HL-60/S4 treated with retinoic acid at 250 ng/mL for 4 days and 3 days (cell line): Measurements from ENCODE around the gene MSX1.

Source experiments
- in situ Hi-C: fragments of 300-500 bp; cut with MboI; formaldehyde crosslinking; loops from 2 replicates; pipeline ENCODE4 v1.7.0; 2022; ENCODE audit warnings: low sequenced_read_pairs

MSX1 gene

DNA sequence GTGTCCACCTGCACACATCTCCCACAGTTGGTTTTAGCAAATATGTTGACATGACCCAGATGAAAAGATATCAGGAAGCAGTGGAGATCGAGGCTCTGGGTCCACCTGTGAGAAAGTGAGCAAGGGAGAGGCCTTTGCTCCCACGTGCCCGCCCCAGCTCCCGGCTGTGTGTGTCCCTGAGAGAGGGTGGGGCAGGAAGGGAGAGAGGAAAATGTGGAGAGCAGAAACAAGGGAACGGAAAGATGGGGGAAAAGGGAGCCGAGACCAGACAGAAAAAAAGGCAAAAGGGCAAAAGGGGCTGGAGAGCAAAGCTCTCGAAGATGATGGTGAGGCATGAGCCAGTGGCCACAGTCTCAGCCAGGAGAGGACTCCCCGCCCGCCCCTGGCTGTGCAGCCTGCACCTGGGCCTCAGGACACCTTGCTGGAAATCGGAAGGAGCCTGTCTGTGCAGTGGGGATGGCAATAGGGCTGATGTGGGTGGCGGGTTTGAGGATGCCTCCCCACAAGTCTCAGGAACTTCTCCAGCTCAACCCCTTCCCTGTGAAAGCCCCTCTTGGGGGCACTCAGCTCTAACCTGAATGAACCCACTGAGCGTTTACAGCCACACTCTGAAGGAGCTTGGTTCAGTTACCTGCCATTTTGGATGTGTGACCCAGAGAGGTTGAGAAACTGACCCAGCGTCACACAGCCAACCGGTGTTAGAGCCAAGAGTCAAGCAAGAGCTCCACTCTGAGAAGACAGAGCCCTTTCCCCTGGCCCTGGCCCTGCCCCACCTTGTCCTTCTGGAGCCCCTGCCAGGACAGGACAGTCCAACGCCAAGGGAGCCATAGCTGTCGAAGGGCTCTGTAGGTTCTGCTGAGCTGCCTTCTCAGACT, 20.3 kb upstream of the MSX1 start:
- in situ Hi-C loops: no loop called here

DNA sequence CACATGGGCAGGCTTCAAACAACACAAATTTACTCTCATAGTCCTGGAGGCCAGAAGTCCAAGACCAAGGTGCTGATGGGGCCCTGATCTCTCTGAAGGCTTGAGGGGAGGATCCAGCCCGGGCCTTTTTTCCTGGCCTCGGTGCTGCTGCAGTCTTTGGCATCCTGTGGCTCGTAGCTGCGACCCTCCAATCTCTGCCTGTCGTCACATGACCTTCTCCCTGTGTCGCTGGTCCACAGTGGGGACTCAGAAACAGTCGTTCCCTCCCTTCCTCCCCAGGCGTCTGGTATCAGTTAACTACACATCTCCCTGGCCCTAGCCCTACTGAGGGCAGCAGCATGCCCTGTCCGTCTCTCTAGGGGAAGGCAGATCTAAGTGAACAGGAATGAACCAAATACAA, 19.1 kb upstream of the MSX1 start:
- in situ Hi-C loops: no loop called here

DNA sequence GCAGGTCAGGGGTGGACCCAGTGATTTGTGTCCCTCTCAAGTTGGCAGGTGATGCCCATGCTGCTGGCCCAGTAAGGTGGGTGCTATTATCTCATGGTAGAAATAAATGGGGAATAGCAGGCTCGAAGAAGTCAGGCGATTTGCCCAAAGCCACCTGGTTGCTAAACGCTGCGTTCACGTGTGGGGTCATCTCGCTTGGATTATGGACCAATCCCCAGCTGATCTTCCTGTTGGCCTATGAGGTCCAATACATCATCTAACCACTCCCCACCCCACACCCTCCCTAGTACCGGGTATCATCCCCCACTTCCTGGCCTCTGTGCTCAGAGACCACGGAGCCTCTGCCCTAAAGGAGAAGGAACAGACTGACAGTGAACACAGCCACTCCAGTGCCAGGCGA, 18.3 kb upstream of the MSX1 start:
- in situ Hi-C loops: no loop called here

DNA sequence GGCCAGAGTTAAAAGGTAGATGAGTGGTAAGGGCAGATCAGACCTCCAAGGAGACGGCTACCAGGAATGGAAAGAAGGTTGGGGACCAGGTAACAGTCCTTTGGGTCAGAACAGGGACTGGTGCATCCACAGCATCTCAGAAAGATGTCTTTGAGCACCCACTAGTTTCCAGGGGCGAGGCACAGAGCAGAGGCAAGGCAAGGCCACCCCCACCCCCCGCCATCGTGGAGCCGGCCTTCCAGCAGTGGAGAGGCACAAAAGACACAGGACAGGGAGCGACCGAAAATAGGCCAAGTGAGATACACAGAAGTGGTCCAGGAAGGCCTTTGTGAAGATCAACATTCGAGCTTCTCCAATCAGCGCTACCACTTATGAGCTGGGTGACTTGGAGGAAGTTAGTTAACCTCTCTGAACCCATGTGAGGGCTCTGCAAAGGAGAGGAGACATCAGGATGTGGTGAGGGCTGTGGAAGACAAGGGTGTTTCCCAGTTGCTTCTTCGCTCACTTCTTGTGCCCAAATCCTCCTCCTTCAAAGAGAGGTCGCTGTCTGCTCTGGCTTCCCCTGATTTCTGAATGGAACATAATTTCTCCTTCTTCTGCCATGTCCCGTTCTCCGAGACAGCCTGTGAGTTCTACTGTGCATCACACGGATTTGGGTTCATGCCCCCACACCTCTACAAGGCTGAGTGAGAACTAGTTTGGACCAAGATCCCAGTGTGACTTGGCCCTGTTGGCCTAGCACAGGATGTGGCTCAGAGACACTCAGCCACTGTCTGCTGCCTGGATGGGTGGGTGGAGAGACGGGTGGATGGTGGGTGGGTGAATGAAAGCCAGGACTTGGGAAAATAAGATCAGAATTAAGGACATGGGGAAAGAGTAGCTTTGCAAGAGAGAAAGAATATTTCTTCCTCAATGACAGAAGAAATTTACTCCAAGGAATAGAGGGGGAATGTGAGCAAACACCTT, 16.7 kb upstream of the MSX1 start:
- in situ Hi-C loops: no loop called here

DNA sequence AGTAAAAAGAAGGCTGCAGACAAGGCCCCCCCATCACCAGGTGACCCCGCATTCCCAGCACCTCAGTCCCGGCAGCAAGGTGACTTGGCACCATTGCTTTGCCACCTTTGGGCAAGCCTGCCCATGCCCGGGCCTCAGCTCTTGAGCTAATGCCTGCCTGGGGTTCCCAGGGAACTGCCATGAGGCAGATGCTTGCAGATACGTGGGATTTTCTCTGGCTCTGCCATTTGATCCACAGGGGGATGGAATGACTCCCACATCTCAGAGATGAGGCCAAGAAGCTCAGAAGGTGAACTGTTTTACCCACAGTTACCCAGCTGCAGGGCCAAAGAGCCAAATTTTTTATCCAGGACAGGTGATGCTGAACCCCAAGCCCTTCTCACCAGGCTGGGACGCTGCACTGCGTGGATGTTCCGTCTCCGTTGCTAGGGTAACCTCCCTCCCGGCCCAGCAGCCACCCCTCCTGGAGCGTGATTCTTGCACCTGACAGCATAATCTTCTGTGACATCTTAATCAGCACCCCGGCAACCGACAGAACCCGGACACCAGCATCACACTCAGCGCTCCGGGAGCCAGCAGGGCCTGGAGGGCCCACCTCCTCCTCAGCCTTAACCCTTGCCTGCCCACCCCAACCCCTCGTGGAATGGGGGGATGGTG, 15.7 kb upstream of the MSX1 start:
- in situ Hi-C loops: no loop called here

DNA sequence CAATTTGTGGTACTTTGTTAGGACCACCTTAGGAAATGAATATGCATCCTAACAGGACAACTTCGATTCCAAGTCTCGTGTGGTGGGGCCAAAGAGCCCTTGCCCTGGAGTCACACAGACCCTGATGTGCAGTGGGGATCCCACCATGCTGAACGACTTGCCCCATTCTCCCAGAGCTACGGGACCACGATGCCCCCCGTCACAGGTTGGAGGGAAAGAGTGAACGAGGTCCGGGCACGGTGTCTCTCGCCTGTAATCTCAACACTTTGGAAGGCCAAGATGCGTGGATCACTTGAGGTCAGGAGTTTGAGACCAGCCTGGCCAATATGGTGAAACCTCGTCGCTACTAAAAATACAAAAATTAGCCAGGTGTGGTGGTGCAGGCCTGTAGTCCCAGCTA, 14.4 kb upstream of the MSX1 start:
- in situ Hi-C loops: no loop called here

GRCh38 chr4:4847011-4847410, 12.5 kb upstream of the MSX1 start:
- in situ Hi-C loops: no loop called here

- in situ Hi-C loops: no loop called here
Observed at GRCh38 chr4:4848540-4848939, 10.9 kb upstream of the MSX1 start.

GRCh38 chr4:4849106-4849505, 10.4 kb upstream of the MSX1 start:
- in situ Hi-C loops: no loop called here

- in situ Hi-C loops: no loop called here
Observed at GRCh38 chr4:4849524-4850193, 9.8 kb upstream of the MSX1 start.

DNA sequence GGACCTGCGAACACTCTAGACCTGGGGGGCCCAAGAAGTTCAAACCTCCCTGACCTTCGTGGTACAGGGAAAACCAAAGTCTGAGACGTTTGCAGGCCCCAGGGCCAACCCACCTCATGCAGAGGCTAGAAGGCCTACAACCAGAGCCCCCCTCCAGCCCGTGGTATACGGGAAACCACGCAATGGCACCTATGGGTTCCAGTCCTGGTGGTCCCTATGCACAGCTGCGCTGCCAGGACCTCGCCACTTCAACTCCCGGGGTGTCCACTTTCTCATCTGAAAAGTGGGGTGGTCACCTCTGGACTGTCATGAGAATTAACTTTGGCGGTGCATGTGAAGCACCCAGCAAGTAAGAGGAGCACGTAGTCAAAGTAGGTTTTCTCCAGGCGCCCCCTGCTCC, 8.4 kb upstream of the MSX1 start:
- in situ Hi-C loops: no loop called here

DNA sequence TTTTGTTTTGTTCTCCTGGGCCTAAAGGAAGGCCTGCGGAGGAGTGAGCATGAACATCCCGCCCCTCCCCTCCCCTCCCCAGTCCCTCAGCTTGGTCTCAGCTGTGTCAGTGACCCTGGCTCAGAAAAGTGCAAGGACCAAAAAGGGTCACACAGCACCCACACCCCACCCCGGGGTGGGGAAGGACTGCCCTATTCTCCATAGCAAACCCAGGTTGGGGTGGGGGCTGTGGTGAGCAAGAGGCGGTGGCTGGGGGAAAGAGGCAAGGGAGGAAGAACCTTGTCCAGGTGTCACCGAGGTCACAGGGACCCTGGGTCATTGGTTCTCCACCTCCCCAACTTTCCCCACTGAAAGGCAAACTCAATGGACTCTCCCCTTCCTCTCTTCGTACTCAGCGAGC, 7.6 kb upstream of the MSX1 start:
- in situ Hi-C loops: no loop called here

DNA sequence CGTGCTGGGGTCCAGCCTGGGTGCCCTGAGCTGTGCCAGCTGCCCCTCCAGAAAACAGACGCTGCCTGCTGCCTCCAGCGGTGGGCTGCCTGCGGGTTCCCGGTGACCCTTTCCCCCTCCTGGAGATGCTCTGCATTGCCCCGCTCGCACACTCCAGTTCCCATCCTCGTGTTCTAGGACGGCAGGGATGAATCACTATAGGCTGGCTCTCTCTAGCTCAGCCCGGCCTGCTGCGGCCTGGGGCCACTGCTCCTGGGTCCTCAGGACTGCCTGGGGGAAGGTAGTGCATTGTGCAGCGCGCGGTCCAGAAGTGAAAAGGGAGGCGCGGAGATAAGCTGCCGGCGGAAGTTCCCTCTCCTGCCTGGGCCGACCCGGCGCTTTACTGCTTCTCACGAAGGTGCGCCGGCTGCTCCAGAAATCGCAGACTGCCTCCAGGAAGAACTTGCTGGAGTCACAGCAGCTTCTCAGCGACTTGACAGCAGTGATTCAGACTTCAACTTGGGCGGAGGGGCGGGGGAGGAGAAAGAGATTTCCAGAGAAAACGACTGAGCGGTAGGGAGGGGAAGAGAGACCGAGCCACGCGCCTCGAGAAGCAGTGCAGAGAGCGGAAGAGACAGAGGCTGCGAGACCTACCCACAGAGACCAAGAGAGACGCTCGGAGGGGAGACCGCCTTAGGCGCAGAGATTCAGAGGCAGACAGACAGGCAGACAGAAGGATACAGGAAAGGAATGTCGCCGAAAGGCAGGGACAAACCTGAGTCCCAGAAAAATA, 6.7 kb upstream of the MSX1 start:
- in situ Hi-C loops: no loop called here

DNA sequence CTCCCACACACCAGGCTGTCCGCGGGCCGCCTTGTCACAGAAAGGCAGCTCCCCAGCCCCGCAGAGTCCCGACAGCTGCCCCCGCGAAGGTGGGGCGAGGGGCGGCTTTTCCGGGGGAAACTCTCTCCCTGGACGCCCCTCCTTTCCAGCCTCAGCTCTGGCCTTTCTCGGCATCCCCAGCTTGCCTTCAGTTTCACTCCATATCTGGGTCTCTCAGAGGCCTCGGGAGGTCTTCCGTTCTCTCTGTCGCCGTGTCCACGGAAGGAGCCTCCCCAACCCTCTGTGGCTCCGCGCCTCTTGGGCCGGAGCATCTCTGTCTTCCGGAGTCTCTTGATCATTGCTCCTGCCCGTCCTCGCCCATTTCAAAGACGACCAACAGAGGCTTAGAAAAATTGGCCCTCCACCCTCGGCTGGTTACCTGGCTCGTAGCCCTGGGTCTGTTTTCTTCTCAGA, 6.1 kb upstream of the MSX1 start:
- in situ Hi-C loops: no loop called here

DNA sequence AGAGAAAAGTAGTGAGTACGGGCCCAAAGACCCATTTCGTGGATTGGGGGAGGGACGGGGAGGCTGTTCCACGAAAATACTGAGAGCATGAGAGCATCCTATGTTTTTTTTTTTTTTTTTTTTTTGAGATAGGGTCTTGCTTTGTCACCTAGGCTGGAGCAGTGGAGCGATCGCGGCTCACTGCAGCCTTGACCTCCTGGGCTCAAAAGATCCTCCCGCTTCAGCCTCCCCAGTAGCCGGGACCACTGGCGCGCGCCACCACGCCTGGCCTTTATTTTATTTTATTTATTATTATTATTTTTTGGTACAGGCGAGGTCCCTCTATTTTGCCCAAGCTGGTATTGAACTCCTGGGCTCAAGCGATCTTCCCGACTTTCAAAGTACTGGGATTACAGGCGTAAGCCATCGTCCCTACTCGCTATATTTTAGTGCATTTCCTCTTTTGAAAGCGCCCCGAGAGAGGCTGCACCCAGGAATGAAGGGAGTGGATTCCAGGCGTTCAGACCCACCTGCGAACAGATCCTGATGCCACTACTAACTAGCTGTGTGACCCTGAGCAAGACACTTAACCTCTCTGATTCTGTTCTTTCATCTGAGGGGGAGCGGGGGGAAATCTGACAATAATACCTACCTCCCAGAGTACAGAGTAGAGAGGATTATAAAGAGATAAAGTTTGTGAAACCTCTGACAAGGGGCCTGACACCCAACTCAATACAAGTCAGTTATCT, 5.4 kb upstream of the MSX1 start:
- in situ Hi-C loops: no loop called here

DNA sequence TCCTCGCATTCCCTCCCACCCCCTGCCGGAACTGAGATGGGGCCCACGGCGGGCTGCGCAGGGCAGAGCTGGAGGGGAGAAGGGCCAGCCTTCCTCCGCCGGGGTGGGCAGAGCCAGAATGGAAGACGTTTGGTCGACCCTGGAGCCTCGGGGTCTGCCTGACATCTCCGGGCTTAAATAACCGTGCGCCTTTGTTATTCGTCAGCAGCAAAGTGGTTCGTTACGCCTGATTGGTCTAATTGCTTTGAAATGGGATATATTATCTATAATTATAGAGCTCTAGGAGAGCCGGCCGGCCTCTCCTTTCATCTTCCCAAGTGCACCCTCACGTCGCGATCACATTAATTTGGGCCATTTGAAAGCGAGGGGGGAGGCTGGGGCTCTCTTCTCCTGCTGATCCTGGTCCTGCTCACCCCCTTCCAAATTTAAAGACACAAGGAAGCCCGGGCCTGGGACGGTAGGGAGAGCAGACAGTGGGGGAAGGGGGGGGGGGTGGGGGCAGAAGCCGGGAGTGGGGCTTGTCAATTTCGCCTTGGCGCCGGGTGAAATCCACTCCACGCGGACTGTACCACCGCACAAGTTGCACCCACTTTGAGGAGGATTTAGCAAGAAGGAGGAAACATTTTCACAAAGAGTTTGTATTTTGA, 4.7 kb upstream of the MSX1 start:
- in situ Hi-C loops: no loop called here

- in situ Hi-C loops: no loop called here
Observed at GRCh38 chr4:4855301-4856070, 4.0 kb upstream of the MSX1 start.
